Fibroblast of peridontal ligament (primary cell): ENCODE data around the gene APBB2.

Experiments used
- DNase-seq: peaks from one replicate; pipeline ENCODE4 v3.0.0-alpha.2; 2010; ENCODE audit errors: extremely low read depth

The APBB2 gene

GRCh38 chr4:41214136-41214824 lies at the start of gene APBB2:
TSS of gene APBB2 (minus strand) at chr4:41214542. CDS start at chr4:41033254, 181,288 bp downstream.
- DNase-seq = peak; percentile 95

GRCh38 chr4:41262198-41262597 lies 47.9 kb upstream of the APBB2 start:
- no peak for DNase-seq

- no peak for DNase-seq
Measured at GRCh38 chr4:41260116-41260733, 45.9 kb upstream of the APBB2 start.

GRCh38 chr4:41258783-41259182 lies 44.4 kb upstream of the APBB2 start:
- DNase-seq = peak; percentile 78

GRCh38 chr4:41257906-41258305 lies 43.6 kb upstream of the APBB2 start:
- no peak for DNase-seq

- DNase-seq = peak; percentile 22
Measured at GRCh38 chr4:41257257-41257901, 43.0 kb upstream of the APBB2 start.

GRCh38 chr4:41256740-41257256 lies 42.5 kb upstream of the APBB2 start, which contains the start of gene UCHL1:
TSS of gene UCHL1 (plus strand) at chr4:41256928. CDS start at chr4:41256977, 49 bp downstream.
- DNase-seq = peak; percentile 56

- DNase-seq = peak; percentile 32
Measured at GRCh38 chr4:41256131-41256739, 41.9 kb upstream of the APBB2 start.

GRCh38 chr4:41245983-41246382 lies 31.6 kb upstream of the APBB2 start:
- DNase-seq = no peak

- DNase-seq = no peak
Measured at GRCh38 chr4:41241919-41242318, 27.6 kb upstream of the APBB2 start.

GRCh38 chr4:41236508-41236907 lies 22.2 kb upstream of the APBB2 start:
- DNase-seq = no peak

GRCh38 chr4:41236032-41236431 lies 21.7 kb upstream of the APBB2 start:
- DNase-seq = peak; percentile 25

- DNase-seq = no peak
Measured at GRCh38 chr4:41232856-41233255, 18.5 kb upstream of the APBB2 start.

- DNase-seq = no peak
Measured at GRCh38 chr4:41232406-41232805, 18.1 kb upstream of the APBB2 start.

GRCh38 chr4:41227902-41228301 lies 13.6 kb upstream of the APBB2 start:
- DNase-seq = no peak

GRCh38 chr4:41221850-41222645 lies 7.7 kb upstream of the APBB2 start:
- DNase-seq = no peak

- no peak for DNase-seq
Measured at GRCh38 chr4:41219421-41219950, 5.1 kb upstream of the APBB2 start.

- no peak for DNase-seq
Measured at GRCh38 chr4:41218703-41219102, 4.4 kb upstream of the APBB2 start.

- DNase-seq = no peak
Measured at GRCh38 chr4:41217374-41217773, 3.0 kb upstream of the APBB2 start.

- no peak for DNase-seq
Measured at GRCh38 chr4:41217020-41217333, 2.6 kb upstream of the APBB2 start.

GRCh38 chr4:41216294-41217019 lies 2.1 kb upstream of the APBB2 start:
- peak; percentile 80 for DNase-seq
